GM12878 (cell line): ENCODE results near the gene PLBD1. TPM values are rescaled to one million over a fixed set of nuclear protein-coding genes. Genes with fewer than 3 reads are reported as not detected.

Experiments used
- ATAC-seq: fragments of 200-7000 bp; cut with Tn5 transposase; 3 replicates; pipeline ENCODE4 v1.9.1; 2020; ENCODE audit warnings: mild to moderate bottlenecking, moderate library complexity
- BruUV-seq: library from RNA; stranded (reverse); fragments of 400-500 nt; replicated peaks from 2 replicates; lab custom pipeline; 2021; lab: Mats Ljungman, UMichigan
- CTCF ChIA-PET: fragments of 300-600 bp; sonication (Branson Sonifier 250); formaldehyde crosslinking; extraction: SDS; loops from one replicate; lab custom pipeline; 2021; ENCODE audit warnings: inconsistent platforms; lab: Yijun Ruan, JAX
- POLR2A ChIA-PET: fragments of 350-600 bp; formaldehyde crosslinking; extraction: SDS; loops from one replicate; lab custom pipeline; 2021; ENCODE audit warnings: inconsistent platforms; lab: Charles Lee
- RAD21 ChIA-PET: fragments of 300-600 bp; sonication (Branson Sonifier 250); formaldehyde crosslinking; loops from one replicate; lab custom pipeline; 2023; ENCODE audit warnings: antibody characterized with exemption; ENCODE audit not compliant: unreplicated experiment; lab: Charles Lee
- SMC1A ChIA-PET: fragments of 300-600 bp; sonication (Branson Sonifier 250); formaldehyde crosslinking; loops from one replicate; lab custom pipeline; 2023; ENCODE audit not compliant: unreplicated experiment, uncharacterized antibody; lab: Charles Lee
- DNase-seq: peaks from one replicate; pipeline ENCODE4 v3.0.0-alpha.2; 2011; ENCODE audit warnings: low read depth, low spot score
- FAIRE-seq: peaks from 3 replicates; lab custom pipeline; 2011; peaks lifted over from hg19 to GRCh38; lab: Jason Lieb, UNC
- H2AFZ ChIP-seq: 2 replicates; pipeline ENCODE4 v1.6.0; 2011; ENCODE audit warnings: low read depth, low read length, control low read depth; ENCODE audit not compliant: control insufficient read depth
- H3K27ac ChIP-seq: 2 replicates; pipeline ENCODE4 v1.5.1; 2011; ENCODE audit warnings: control low read depth; ENCODE audit not compliant: control insufficient read depth, insufficient read depth
- H3K27me3 ChIP-seq, 2 experiments: replicated peaks in 1 of 2; 2 replicates each; pipeline versions ENCODE4 v1.6.0 to v1.6.1; 2011; ENCODE audit warnings: low read length in 1 of 2; ENCODE audit not compliant: control insufficient read depth in 2 of 2, insufficient read depth in 2 of 2
- H3K36me3 ChIP-seq, 2 experiments: 2 replicates each; pipeline ENCODE4 v1.5.1; 2011; ENCODE audit warnings: low read length in 1 of 2; ENCODE audit not compliant: control insufficient read depth in 2 of 2, insufficient read depth in 2 of 2
- H3K4me1 ChIP-seq: 2 replicates; pipeline ENCODE4 v1.6.1; 2011; ENCODE audit warnings: mild to moderate bottlenecking, low read length, moderate library complexity, mixed read lengths; ENCODE audit not compliant: control insufficient read depth, insufficient read depth
- H3K4me2 ChIP-seq: 2 replicates; pipeline ENCODE4 v1.6.0; 2011; ENCODE audit warnings: control low read depth; ENCODE audit not compliant: control insufficient read depth, insufficient read depth
- H3K4me3 ChIP-seq: fragments of 200-600 bp; sonication (generic); 2 replicates; pipeline ENCODE4 v1.5.1; 2016
- H3K79me2 ChIP-seq: 2 replicates; pipeline ENCODE4 v1.6.0; 2011; ENCODE audit warnings: low read length; ENCODE audit not compliant: control insufficient read depth, insufficient read depth
- H3K9ac ChIP-seq: 2 replicates; pipeline ENCODE4 v1.8.0; 2011; ENCODE audit warnings: low read length, control low read depth, mixed read lengths; ENCODE audit not compliant: control insufficient read depth, insufficient read depth
- H3K9me3 ChIP-seq: replicated peaks from 3 replicates; pipeline ENCODE4 v1.5.1; 2011; ENCODE audit warnings: mild to moderate bottlenecking, low read length; ENCODE audit not compliant: control insufficient read depth, insufficient read depth
- H4K20me1 ChIP-seq: 2 replicates; pipeline ENCODE4 v1.6.0; 2011; ENCODE audit not compliant: control insufficient read depth, insufficient read depth
- CBX3 ChIP-seq: fragments of 200-600 bp; sonication (generic); IDR thresholded peaks from 2 replicates; pipeline ENCODE4 v1.6.1; 2016; ENCODE audit warnings: low read depth, borderline replicate concordance
- CBX5 ChIP-seq: sonication (generic); IDR thresholded peaks from 2 replicates; pipeline ENCODE4 v1.6.1; 2016; ENCODE audit warnings: low read depth, moderate library complexity, mild to moderate bottlenecking, inconsistent platforms
- CUX1 ChIP-seq: IDR thresholded peaks from 2 replicates; pipeline ENCODE4 v1.6.1; 2012; ENCODE audit warnings: improper control_type of control experiment, low read depth, low read length; ENCODE audit not compliant: insufficient replicate concordance
- HDGF ChIP-seq: fragments of 450-650 bp; IDR thresholded peaks from 2 replicates; pipeline ENCODE4 v1.6.1; 2016; ENCODE audit warnings: antibody characterized with exemption
- KLF5 ChIP-seq: fragments of 450-650 bp; IDR thresholded peaks from 2 replicates; pipeline ENCODE4 v1.6.1; 2014; ENCODE audit warnings: mild to moderate bottlenecking; ENCODE audit not compliant: partially characterized antibody
- MAX ChIP-seq: IDR thresholded peaks from 2 replicates; pipeline ENCODE4 v1.6.1; 2012; ENCODE audit warnings: low read depth, low read length, improper control_type of control experiment
- NR2C2 ChIP-seq: IDR thresholded peaks from 2 replicates; pipeline ENCODE4 v1.6.1; 2011; ENCODE audit warnings: borderline replicate concordance, low read depth; ENCODE audit not compliant: control insufficient read depth, insufficient read length
- PAX5 ChIP-seq: IDR thresholded peaks from 2 replicates; pipeline ENCODE4 v1.6.1; 2011; ENCODE audit warnings: low read depth, low read length, borderline replicate concordance
- PKNOX1 ChIP-seq: fragments of 450-650 bp; IDR thresholded peaks from 2 replicates; pipeline ENCODE4 v1.6.1; 2016; ENCODE audit warnings: mild to moderate bottlenecking
- POLR2A ChIP-seq: IDR thresholded peaks from 2 replicates; pipeline ENCODE4 v1.6.1; 2011; ENCODE audit warnings: low read depth, mild to moderate bottlenecking, low read length
- RELA ChIP-seq: fragments of 450-650 bp; IDR thresholded peaks from 2 replicates; pipeline ENCODE4 v1.8.0; 2014; ENCODE audit warnings: borderline replicate concordance; ENCODE audit not compliant: partially characterized antibody
- RELB ChIP-seq: fragments of 450-650 bp; IDR thresholded peaks from 2 replicates; pipeline ENCODE4 v1.6.1; 2017; ENCODE audit warnings: low read depth, mild to moderate bottlenecking, moderate library complexity
- SIX5 ChIP-seq: IDR thresholded peaks from 2 replicates; pipeline ENCODE4 v1.6.1; 2011; ENCODE audit warnings: mild to moderate bottlenecking, low read depth, low read length, moderate library complexity; ENCODE audit not compliant: severe bottlenecking
- SP1 ChIP-seq: IDR thresholded peaks from one replicate; pipeline ENCODE4 v1.6.1; 2011; ENCODE audit warnings: low read depth, low read length
- ZNF217 ChIP-seq: fragments of 450-650 bp; IDR thresholded peaks from 2 replicates; pipeline ENCODE4 v1.6.1; 2017; ENCODE audit warnings: antibody characterized with exemption, mild to moderate bottlenecking
- ZNF24 ChIP-seq: fragments of 450-650 bp; IDR thresholded peaks from 2 replicates; pipeline ENCODE4 v1.6.1; 2017; ENCODE audit warnings: antibody characterized with exemption, mild to moderate bottlenecking
- WGBS: methylation state at CpG from one replicate; pipeline ENCODE4 v1.1.6; 2016; ENCODE audit warnings: low lambda C conversion rate; ENCODE audit not compliant: insufficient replicate concordance, insufficient coverage; ENCODE audit errors: missing lambda C conversion rate; 5-methylcytosine and 5-hydroxymethylcytosine counted together
- in situ Hi-C: fragments of 300-500 bp; cut with MboI; formaldehyde crosslinking; loops from 9 replicates; pipeline ENCODE4 v1.14.3; 2018; ENCODE audit warnings: mixed read lengths
- intact Hi-C: fragments of 100-400 bp; cut with micrococcal nuclease; formaldehyde crosslinking; loops from one replicate; pipeline ENCODE4 v1.14.2; 2022; ENCODE audit not compliant: unreplicated experiment
- polyA plus RNA-seq, 11 experiments: library from polyadenylated mRNA; depleted of rRNA in 4 of 11; unstranded in 6 of 11; stranded (reverse) in 5 of 11; fragments of >200 nt; fragmentation: Nextera tagmentation in 4 of 11; fragmentation: Illumina TruSeq in 1 of 11; extraction: Ambion mirVana in 4 of 11; extraction: Trizol in 1 of 11; gene quantifications; 1 replicate in 1 of 11; 2 replicates in 10 of 11; pipeline versions ENCODE4 v1.2.1 to v1.2.3, GENCODE V29; 2011 to 2016; ENCODE audit warnings: inconsistent platforms in 2 of 11, missing spikeins in 2 of 11, low read depth in 1 of 11
- total RNA-seq, 4 experiments: library from RNA; depleted of rRNA in 3 of 4; stranded (reverse); fragments of >200 nt in 3 of 4; fragmentation: Illumina TruSeq in 1 of 4; extraction: Trizol in 1 of 4; gene quantifications; 2 replicates each; pipeline versions ENCODE4 v1.2.1 to v1.2.3, GENCODE V29; 2013 to 2021

The PLBD1 gene
- total and polyA plus RNA-seq, 10 of the 15 experiments (the other 5 are each of a cell fraction or from before 2014, with no cell fraction given) = 0.19 to 0.54 (median 0.27) TPM; not detected in 1

- TF ChIP-seq RELB (peak; percentile 62), CBX5 (peak; percentile 99), ZNF217 (peak; percentile 88), KLF5 (peak; percentile 90), CBX3 (0 out of 2 replicates have a peak, but pooled peaks have one; percentile 71), ZNF24 (0 out of 2 replicates have a peak, but pooled peaks have one; percentile 19)
Observed at GRCh38 chr12:14473707-14474287, 93.9 kb downstream of the PLBD1 start (continued).

GRCh38 chr12:14471497-14471896 is 96.2 kb downstream of the PLBD1 start:
- Histone ChIP-seq H3K36me3 (peaks cover 0 to 24% of the 10 kb centered on the region in 2 experiments), H2AFZ (no peak overlapping the region), H4K20me1 (no peaks in the 10 kb centered on the region), H3K4me1 (no peaks in the 10 kb centered on the region), H3K27ac (no peak overlapping the region), H3K27me3 (no peaks in the 10 kb centered on the region), H3K4me3 (no peak overlapping the region), H3K4me2 (no peak overlapping the region), H3K9ac (no peak overlapping the region), H3K79me2 (no peaks in the 10 kb centered on the region), H3K9me3 (peaks cover 31% of the 10 kb centered on the region)
- ATAC-seq = no peak
- no peak for DNase-seq
- ChIA-PET RAD21 (no interaction called here), POLR2A (no interaction called here), CTCF (no interaction called here), SMC1A (no interaction called here)
- no TSS peak for BruUV-seq
- intact Hi-C loops = no loop called here
- WGBS = 100% methylated on average over 1 of the region's 1 CpG
- in situ Hi-C loops = loop anchor here (25.0 kb wide), 1 partner anchor 234 kb away; no protein-coding TSS in a partner anchor
- FAIRE-seq = no peak
- TF ChIP-seq SP1 (no peak), NR2C2 (no peak), HDGF (no peak), CUX1 (no peak), PAX5 (no peak), MAX (no peak), SIX5 (no peak), PKNOX1 (no peak), RELA (no peak), POLR2A (no peak), CBX5 (no peak)
